ENCODE measurements around the gene NFATC3. TPM values are rescaled to one million over a fixed set of nuclear protein-coding genes. Genes with fewer than 3 reads are reported as not detected.

Gene NFATC3
- total and polyA plus RNA-seq, 4 donors = 9.7 to 21.2 (median 16.8) TPM

DNA sequence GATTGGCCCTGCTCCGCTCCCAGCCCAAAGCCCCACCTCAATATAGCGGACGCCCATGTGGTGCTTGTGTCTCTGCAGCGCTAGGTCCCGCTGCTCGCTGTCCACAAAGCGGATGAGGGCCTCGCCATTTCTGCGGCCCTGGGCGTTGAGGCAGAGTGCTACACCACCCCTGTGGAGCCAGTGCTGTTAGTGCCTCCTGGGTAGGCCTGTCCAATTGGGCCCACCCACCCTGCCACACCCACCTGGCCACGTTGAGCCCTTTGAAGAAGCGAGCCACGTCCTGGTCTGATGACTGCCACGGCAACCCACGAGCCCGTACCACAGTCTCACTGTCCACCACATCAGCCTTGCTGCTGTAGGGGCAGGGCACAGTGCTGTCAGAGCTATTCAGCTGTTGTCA, 147.2 kb downstream of the NFATC3 start (continued):
- TF ChIP-seq EGR1 (IDR thresholded peaks at IDR 0.05; ENCODE audit: low read depth in 2 of 2) = no peak
- no peak for TF ChIP-seq JUND (IDR thresholded peaks at IDR 0.05)
- TF ChIP-seq TAF1 (conservative IDR thresholded peaks at IDR 0.05) = no peak

DNA sequence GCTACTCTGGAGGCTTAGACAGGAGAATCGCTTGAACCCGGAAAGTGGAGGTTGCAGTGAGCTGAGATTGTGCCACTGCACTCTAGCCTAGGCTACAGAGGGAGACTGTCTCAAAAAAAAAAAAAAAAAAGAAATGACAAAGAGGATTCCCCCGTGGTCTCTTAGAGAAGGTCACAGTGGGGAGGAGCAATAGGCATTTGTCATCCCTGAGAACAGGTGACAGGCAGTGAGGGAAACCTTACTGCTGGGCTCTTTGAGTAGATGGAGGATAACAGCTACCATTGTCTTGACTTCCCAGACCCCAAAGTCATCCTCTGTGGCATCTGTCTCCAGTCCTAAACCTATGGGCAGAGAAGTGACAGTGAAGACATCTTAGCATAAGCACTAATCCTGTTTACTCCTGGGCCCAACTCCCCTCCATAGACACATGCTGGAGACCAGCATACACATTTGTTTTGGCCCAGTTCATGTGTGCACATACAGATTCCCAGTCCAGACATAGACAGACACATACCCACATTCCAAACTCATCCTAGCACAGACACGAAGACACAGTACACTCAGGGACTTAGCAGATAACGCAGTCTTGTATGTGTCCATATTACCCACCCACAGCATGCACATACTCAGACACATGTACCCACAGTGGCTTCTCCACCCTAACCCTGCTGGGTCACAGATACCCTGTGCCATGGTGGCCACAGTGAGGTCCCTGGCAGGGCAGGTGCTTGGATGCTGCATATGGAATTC, 148.1 kb downstream of the NFATC3 start:
- H3K27ac ChIP-seq (ENCODE audit: low read depth in 1 of 2, low read length in 2 of 2) = no peak overlapping the region

More for the DNA sequence above, 148.1 kb downstream of the NFATC3 start:
- H3K36me3 ChIP-seq (ENCODE audit: control insufficient read depth in 4 of 4, insufficient read depth in 3 of 4, low read depth in 1 of 4, low read length in 3 of 4) = peaks cover 6 to 35% (median 20%) of the 10 kb centered on the region in 4 donors
- H3K4me1 ChIP-seq (ENCODE audit: control insufficient read depth in 4 of 4, insufficient read depth in 4 of 4, low read length in 3 of 4) = peaks cover 10 to 63% (median 52%) of the 10 kb centered on the region in 4 donors
- TF ChIP-seq GABPA (IDR thresholded peaks at IDR 0.05 in 1 of 2, conservative IDR thresholded peaks at IDR 0.05 in 1 of 2) (no peak), RAD21 (IDR thresholded peaks at IDR 0.05) (no peak), FOXA1 (IDR thresholded peaks at IDR 0.05) (no peak), SP1 (IDR thresholded peaks at IDR 0.05) (no peak), JUND (IDR thresholded peaks at IDR 0.05) (no peak), TAF1 (conservative IDR thresholded peaks at IDR 0.05) (no peak), FOXA2 (IDR thresholded peaks at IDR 0.05) (no peak), HNF4G (IDR thresholded peaks at IDR 0.05) (no peak), RXRA (IDR thresholded peaks at IDR 0.05) (no peak), EGR1 (IDR thresholded peaks at IDR 0.05; ENCODE audit: low read depth in 2 of 2) (no peak), NR2F2 (IDR thresholded peaks at IDR 0.05) (no peak), YY1 (IDR thresholded peaks at IDR 0.05) (no peak)
- TF ChIP-seq, protein P1, sequence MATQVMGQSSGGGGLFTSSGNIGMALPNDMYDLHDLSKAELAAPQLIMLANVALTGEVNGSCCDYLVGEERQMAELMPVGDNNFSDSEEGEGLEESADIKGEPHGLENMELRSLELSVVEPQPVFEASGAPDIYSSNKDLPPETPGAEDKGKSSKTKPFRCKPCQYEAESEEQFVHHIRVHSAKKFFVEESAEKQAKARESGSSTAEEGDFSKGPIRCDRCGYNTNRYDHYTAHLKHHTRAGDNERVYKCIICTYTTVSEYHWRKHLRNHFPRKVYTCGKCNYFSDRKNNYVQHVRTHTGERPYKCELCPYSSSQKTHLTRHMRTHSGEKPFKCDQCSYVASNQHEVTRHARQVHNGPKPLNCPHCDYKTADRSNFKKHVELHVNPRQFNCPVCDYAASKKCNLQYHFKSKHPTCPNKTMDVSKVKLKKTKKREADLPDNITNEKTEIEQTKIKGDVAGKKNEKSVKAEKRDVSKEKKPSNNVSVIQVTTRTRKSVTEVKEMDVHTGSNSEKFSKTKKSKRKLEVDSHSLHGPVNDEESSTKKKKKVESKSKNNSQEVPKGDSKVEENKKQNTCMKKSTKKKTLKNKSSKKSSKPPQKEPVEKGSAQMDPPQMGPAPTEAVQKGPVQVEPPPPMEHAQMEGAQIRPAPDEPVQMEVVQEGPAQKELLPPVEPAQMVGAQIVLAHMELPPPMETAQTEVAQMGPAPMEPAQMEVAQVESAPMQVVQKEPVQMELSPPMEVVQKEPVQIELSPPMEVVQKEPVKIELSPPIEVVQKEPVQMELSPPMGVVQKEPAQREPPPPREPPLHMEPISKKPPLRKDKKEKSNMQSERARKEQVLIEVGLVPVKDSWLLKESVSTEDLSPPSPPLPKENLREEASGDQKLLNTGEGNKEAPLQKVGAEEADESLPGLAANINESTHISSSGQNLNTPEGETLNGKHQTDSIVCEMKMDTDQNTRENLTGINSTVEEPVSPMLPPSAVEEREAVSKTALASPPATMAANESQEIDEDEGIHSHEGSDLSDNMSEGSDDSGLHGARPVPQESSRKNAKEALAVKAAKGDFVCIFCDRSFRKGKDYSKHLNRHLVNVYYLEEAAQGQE (IDR thresholded peaks at IDR 0.05) = no peak
- TF ChIP-seq, protein P2, sequence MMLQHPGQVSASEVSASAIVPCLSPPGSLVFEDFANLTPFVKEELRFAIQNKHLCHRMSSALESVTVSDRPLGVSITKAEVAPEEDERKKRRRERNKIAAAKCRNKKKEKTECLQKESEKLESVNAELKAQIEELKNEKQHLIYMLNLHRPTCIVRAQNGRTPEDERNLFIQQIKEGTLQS (IDR thresholded peaks at IDR 0.05) = no peak
- TF ChIP-seq, protein P3, sequence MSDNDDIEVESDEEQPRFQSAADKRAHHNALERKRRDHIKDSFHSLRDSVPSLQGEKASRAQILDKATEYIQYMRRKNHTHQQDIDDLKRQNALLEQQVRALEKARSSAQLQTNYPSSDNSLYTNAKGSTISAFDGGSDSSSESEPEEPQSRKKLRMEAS (IDR thresholded peaks at IDR 0.05) = no peak
- TF ChIP-seq, protein P4, sequence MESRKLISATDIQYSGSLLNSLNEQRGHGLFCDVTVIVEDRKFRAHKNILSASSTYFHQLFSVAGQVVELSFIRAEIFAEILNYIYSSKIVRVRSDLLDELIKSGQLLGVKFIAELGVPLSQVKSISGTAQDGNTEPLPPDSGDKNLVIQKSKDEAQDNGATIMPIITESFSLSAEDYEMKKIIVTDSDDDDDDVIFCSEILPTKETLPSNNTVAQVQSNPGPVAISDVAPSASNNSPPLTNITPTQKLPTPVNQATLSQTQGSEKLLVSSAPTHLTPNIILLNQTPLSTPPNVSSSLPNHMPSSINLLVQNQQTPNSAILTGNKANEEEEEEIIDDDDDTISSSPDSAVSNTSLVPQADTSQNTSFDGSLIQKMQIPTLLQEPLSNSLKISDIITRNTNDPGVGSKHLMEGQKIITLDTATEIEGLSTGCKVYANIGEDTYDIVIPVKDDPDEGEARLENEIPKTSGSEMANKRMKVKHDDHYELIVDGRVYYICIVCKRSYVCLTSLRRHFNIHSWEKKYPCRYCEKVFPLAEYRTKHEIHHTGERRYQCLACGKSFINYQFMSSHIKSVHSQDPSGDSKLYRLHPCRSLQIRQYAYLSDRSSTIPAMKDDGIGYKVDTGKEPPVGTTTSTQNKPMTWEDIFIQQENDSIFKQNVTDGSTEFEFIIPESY (IDR thresholded peaks at IDR 0.05) = no peak
- WGBS = 70% methylated on average over 5 of the region's 5 CpGs
- H3K9me3 ChIP-seq (ENCODE audit: control insufficient read depth in 4 of 4, low read length in 3 of 4) = no peaks in the 10 kb centered on the region
- DNase-seq (ENCODE audit: low spot score) = no peak
- H3K27me3 ChIP-seq (ENCODE audit: control insufficient read depth in 4 of 4, insufficient read depth in 4 of 4, low read length in 3 of 4) = no peaks in the 10 kb centered on the region
- no peak overlapping the region for H3K9ac ChIP-seq (ENCODE audit: low read depth in 1 of 2, low read length in 2 of 2)
- peak overlapping the region in 1 of 3 donors; percentile 6 for H3K4me3 ChIP-seq (ENCODE audit: low read depth in 1 of 3, low read length in 3 of 3)

Measured in liver (tissue), 9 donors.